Measurements from ENCODE around the gene DLGAP4. TPM values are rescaled to one million over a fixed set of nuclear protein-coding genes. Genes with fewer than 3 reads are reported as not detected.
A peak's percentile ranks its signal among the peaks of the same experiment; 100 is the strongest.

Gene DLGAP4
- total RNA-seq, 1 donor from 2014 or later: 199 TPM

DNA sequence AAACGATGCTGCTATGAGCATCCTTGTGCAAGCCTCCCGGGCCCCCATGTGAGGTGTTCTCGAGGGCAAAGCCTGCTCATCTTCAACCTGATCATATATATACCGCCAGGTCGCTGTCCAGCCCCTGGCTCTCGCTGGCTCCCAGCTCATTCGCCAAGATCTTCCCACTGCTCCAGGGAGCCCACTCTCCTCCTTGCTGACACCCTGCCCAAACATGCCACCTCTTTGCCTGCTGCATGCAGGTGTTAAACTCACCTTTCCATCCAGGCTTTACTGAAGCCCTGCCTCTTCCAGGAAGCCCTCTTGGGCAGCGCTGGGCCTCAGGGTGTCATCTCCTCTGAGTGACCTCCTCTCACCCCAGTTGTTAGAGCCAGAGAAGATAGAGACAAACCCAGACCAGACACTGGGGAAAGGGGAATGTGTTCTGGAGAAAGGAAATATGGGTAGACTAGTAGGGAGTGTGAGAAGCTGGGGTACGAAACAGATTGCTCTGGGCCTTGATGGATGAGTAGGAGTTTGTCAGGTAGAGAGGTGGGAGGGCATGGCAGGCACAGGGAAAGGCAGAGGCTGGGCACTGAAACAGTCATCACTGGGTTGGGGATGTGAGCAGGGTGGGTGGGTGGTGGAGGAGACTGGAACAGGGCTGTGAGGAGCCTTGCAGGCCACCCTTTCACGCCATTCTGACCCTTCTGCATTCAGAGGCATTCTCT is 1.2 kb upstream of the DLGAP4 start:
- Mint-ChIP-seq H3K9me3 (ENCODE audit: unreplicated experiment) (peaks cover 5% of the 10 kb centered on the region), H3K27me3 (ENCODE audit: unreplicated experiment) (peaks cover 24% of the 10 kb centered on the region), H3K36me3 (ENCODE audit: unreplicated experiment) (no peaks in the 10 kb centered on the region), H3K4me3 (ENCODE audit: unreplicated experiment) (peak overlapping the region; percentile 50), H3K4me1 (ENCODE audit: low read depth, unreplicated experiment) (peaks cover 17% of the 10 kb centered on the region), H3K27ac (ENCODE audit: unreplicated experiment) (no peak overlapping the region)
- TF ChIP-seq, protein P1, sequence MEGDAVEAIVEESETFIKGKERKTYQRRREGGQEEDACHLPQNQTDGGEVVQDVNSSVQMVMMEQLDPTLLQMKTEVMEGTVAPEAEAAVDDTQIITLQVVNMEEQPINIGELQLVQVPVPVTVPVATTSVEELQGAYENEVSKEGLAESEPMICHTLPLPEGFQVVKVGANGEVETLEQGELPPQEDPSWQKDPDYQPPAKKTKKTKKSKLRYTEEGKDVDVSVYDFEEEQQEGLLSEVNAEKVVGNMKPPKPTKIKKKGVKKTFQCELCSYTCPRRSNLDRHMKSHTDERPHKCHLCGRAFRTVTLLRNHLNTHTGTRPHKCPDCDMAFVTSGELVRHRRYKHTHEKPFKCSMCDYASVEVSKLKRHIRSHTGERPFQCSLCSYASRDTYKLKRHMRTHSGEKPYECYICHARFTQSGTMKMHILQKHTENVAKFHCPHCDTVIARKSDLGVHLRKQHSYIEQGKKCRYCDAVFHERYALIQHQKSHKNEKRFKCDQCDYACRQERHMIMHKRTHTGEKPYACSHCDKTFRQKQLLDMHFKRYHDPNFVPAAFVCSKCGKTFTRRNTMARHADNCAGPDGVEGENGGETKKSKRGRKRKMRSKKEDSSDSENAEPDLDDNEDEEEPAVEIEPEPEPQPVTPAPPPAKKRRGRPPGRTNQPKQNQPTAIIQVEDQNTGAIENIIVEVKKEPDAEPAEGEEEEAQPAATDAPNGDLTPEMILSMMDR (IDR thresholded peaks at IDR 0.05; ENCODE audit: partially characterized antibody, unreplicated experiment): no peak
- no peak for DNase-seq

- no peak for DNase-seq
- peaks cover 17% of the 10 kb centered on the region for H3K4me1 Mint-ChIP-seq (ENCODE audit: low read depth, unreplicated experiment)
- no peak overlapping the region for H3K27ac Mint-ChIP-seq (ENCODE audit: unreplicated experiment)
- H3K4me3 Mint-ChIP-seq (ENCODE audit: unreplicated experiment): no peak overlapping the region
- TF ChIP-seq, protein P1 (IDR thresholded peaks at IDR 0.05; ENCODE audit: partially characterized antibody, unreplicated experiment): no peak
- H3K36me3 Mint-ChIP-seq (ENCODE audit: unreplicated experiment): no peaks in the 10 kb centered on the region
- H3K27me3 Mint-ChIP-seq (ENCODE audit: unreplicated experiment): peaks cover 29% of the 10 kb centered on the region
- peaks cover 10% of the 10 kb centered on the region for H3K9me3 Mint-ChIP-seq (ENCODE audit: unreplicated experiment)
Measured at GRCh38 chr20:36306553-36307411, 643 bp downstream of the DLGAP4 start.

- Mint-ChIP-seq H3K27me3 (ENCODE audit: unreplicated experiment) (peaks cover 29% of the 10 kb centered on the region), H3K4me1 (ENCODE audit: low read depth, unreplicated experiment) (peaks cover 12% of the 10 kb centered on the region), H3K36me3 (ENCODE audit: unreplicated experiment) (no peaks in the 10 kb centered on the region), H3K9me3 (ENCODE audit: unreplicated experiment) (peaks cover 10% of the 10 kb centered on the region), H3K27ac (ENCODE audit: unreplicated experiment) (no peak overlapping the region), H3K4me3 (ENCODE audit: unreplicated experiment) (peak overlapping the region; percentile 65)
- no peak for DNase-seq
- TF ChIP-seq, protein P1 (IDR thresholded peaks at IDR 0.05; ENCODE audit: partially characterized antibody, unreplicated experiment): no peak
Measured at GRCh38 chr20:36307412-36308325, 1.5 kb downstream of the DLGAP4 start.

- Mint-ChIP-seq H3K27ac (ENCODE audit: unreplicated experiment) (no peak overlapping the region), H3K9me3 (ENCODE audit: unreplicated experiment) (peaks cover 9% of the 10 kb centered on the region), H3K27me3 (ENCODE audit: unreplicated experiment) (peaks cover 27% of the 10 kb centered on the region), H3K4me3 (ENCODE audit: unreplicated experiment) (no peak overlapping the region), H3K36me3 (ENCODE audit: unreplicated experiment) (no peaks in the 10 kb centered on the region), H3K4me1 (ENCODE audit: low read depth, unreplicated experiment) (peaks cover 7% of the 10 kb centered on the region)
- TF ChIP-seq, protein P1 (IDR thresholded peaks at IDR 0.05; ENCODE audit: partially characterized antibody, unreplicated experiment): no peak
- no peak for DNase-seq
Measured at GRCh38 chr20:36308353-36308752, 2.2 kb downstream of the DLGAP4 start.
